ENCODE results near the gene COG5.

COG5 gene

GRCh38 chr7:107322015-107322414 lies 241.7 kb downstream of the COG5 start:
- WGBS (ENCODE audit: extremely low coverage, insufficient coverage, insufficient read length): no CpG with 5 or more reads among the region's 1 CpG

GRCh38 chr7:107321611-107322010 lies 242.1 kb downstream of the COG5 start:
- DNase-seq: no peak
- no peaks in the 10 kb centered on the region for H3K4me1 ChIP-seq (ENCODE audit: control insufficient read depth in 1 of 2, insufficient read depth in 2 of 2, low read length in 2 of 2)
- no peak overlapping the region for H2BK120ac ChIP-seq (ENCODE audit: insufficient read depth, low read length, poor library complexity)
- no peak overlapping the region for H4K91ac ChIP-seq (ENCODE audit: low read depth, low read length)
- no peak overlapping the region for H3K14ac ChIP-seq (ENCODE audit: low read length)
- no peak overlapping the region for H3K4me3 ChIP-seq (ENCODE audit: low read depth, low read length)
- H3K27me3 ChIP-seq (ENCODE audit: insufficient read depth, low read length): no peaks in the 10 kb centered on the region
- no peak overlapping the region for H4K12ac ChIP-seq (ENCODE audit: low read depth, low read length)
- H3K23ac ChIP-seq (ENCODE audit: low read length): no peak overlapping the region
- no peak overlapping the region for H4K8ac ChIP-seq (ENCODE audit: low read depth, low read length)
- H3K9me3 ChIP-seq (ENCODE audit: insufficient read depth, low read depth, low read length): no peaks in the 10 kb centered on the region
- no peak overlapping the region for H2BK12ac ChIP-seq (ENCODE audit: low read length)
- no peak overlapping the region for H2AFZ ChIP-seq (ENCODE audit: insufficient read depth, low read length, poor library complexity)
- no peak overlapping the region for H3K4ac ChIP-seq (ENCODE audit: low read depth, low read length)
- H2AK5ac ChIP-seq (ENCODE audit: low read length): no peak overlapping the region
- no peak overlapping the region for H3K27ac ChIP-seq (ENCODE audit: low read depth, low read length)
- H3K79me2 ChIP-seq (ENCODE audit: control insufficient read depth, insufficient read depth, low read length, poor library complexity): no peaks in the 10 kb centered on the region
- no peaks in the 10 kb centered on the region for H3K79me1 ChIP-seq (ENCODE audit: low read length)
- no peak overlapping the region for H2BK5ac ChIP-seq (ENCODE audit: low read depth, low read length, poor library complexity)
- no peak overlapping the region for H3K4me2 ChIP-seq (ENCODE audit: low read length)
- no peaks in the 10 kb centered on the region for H3K36me3 ChIP-seq (ENCODE audit: control insufficient read depth in 1 of 2, insufficient read depth in 2 of 2, low read length in 2 of 2)
- no peak overlapping the region for H3K18ac ChIP-seq (ENCODE audit: low read length)
- H3K9ac ChIP-seq (ENCODE audit: low read length): no peak overlapping the region
- WGBS (ENCODE audit: extremely low coverage, insufficient coverage, insufficient read length): no CpG with 5 or more reads among the region's 1 CpG

More at GRCh38 chr7:107322015-107322414, 241.7 kb downstream of the COG5 start:
- H3K79me2 ChIP-seq (ENCODE audit: control insufficient read depth, insufficient read depth, low read length, poor library complexity): no peaks in the 10 kb centered on the region
- no peaks in the 10 kb centered on the region for H3K4me1 ChIP-seq (ENCODE audit: control insufficient read depth in 1 of 2, insufficient read depth in 2 of 2, low read length in 2 of 2)
- H3K4me3 ChIP-seq (ENCODE audit: low read depth, low read length): no peak overlapping the region
- H3K23ac ChIP-seq (ENCODE audit: low read length): no peak overlapping the region
- H3K4ac ChIP-seq (ENCODE audit: low read depth, low read length): no peak overlapping the region
- no peak overlapping the region for H2BK5ac ChIP-seq (ENCODE audit: low read depth, low read length, poor library complexity)
- H2AK5ac ChIP-seq (ENCODE audit: low read length): no peak overlapping the region
- no peak overlapping the region for H3K14ac ChIP-seq (ENCODE audit: low read length)
- H3K27me3 ChIP-seq (ENCODE audit: insufficient read depth, low read length): no peaks in the 10 kb centered on the region
- H2BK12ac ChIP-seq (ENCODE audit: low read length): no peak overlapping the region
- no peak overlapping the region for H3K18ac ChIP-seq (ENCODE audit: low read length)
- no peak overlapping the region for H4K8ac ChIP-seq (ENCODE audit: low read depth, low read length)
- H3K9ac ChIP-seq (ENCODE audit: low read length): no peak overlapping the region
- no peak overlapping the region for H3K4me2 ChIP-seq (ENCODE audit: low read length)
- no peaks in the 10 kb centered on the region for H3K79me1 ChIP-seq (ENCODE audit: low read length)
- no peak for DNase-seq
- no peak overlapping the region for H4K91ac ChIP-seq (ENCODE audit: low read depth, low read length)
- H2AFZ ChIP-seq (ENCODE audit: insufficient read depth, low read length, poor library complexity): no peak overlapping the region
- H2BK120ac ChIP-seq (ENCODE audit: insufficient read depth, low read length, poor library complexity): no peak overlapping the region
- no peak overlapping the region for H4K12ac ChIP-seq (ENCODE audit: low read depth, low read length)
- no peak overlapping the region for H3K27ac ChIP-seq (ENCODE audit: low read depth, low read length)
- H3K9me3 ChIP-seq (ENCODE audit: insufficient read depth, low read depth, low read length): no peaks in the 10 kb centered on the region
- no peaks in the 10 kb centered on the region for H3K36me3 ChIP-seq (ENCODE audit: control insufficient read depth in 1 of 2, insufficient read depth in 2 of 2, low read length in 2 of 2)

GRCh38 chr7:107319724-107320228 lies 243.9 kb downstream of the COG5 start:
- Histone ChIP-seq H4K12ac (ENCODE audit: low read depth, low read length) (no peak overlapping the region), H3K4me2 (ENCODE audit: low read length) (no peak overlapping the region), H3K4ac (ENCODE audit: low read depth, low read length) (no peak overlapping the region), H2BK5ac (ENCODE audit: low read depth, low read length, poor library complexity) (no peak overlapping the region), H3K79me1 (ENCODE audit: low read length) (no peaks in the 10 kb centered on the region), H3K9me3 (ENCODE audit: insufficient read depth, low read depth, low read length) (no peaks in the 10 kb centered on the region), H2BK120ac (ENCODE audit: insufficient read depth, low read length, poor library complexity) (no peak overlapping the region), H3K4me1 (ENCODE audit: control insufficient read depth in 1 of 2, insufficient read depth in 2 of 2, low read length in 2 of 2) (no peaks in the 10 kb centered on the region), H3K79me2 (ENCODE audit: control insufficient read depth, insufficient read depth, low read length, poor library complexity) (no peaks in the 10 kb centered on the region), H4K91ac (ENCODE audit: low read depth, low read length) (no peak overlapping the region), H3K14ac (ENCODE audit: low read length) (no peak overlapping the region), H3K9ac (ENCODE audit: low read length) (no peak overlapping the region), H3K27me3 (ENCODE audit: insufficient read depth, low read length) (no peaks in the 10 kb centered on the region), H3K4me3 (ENCODE audit: low read depth, low read length) (no peak overlapping the region), H3K36me3 (ENCODE audit: control insufficient read depth in 1 of 2, insufficient read depth in 2 of 2, low read length in 2 of 2) (no peaks in the 10 kb centered on the region), H2AK5ac (ENCODE audit: low read length) (no peak overlapping the region), H3K27ac (ENCODE audit: low read depth, low read length) (no peak overlapping the region), H3K23ac (ENCODE audit: low read length) (no peak overlapping the region), H3K18ac (ENCODE audit: low read length) (no peak overlapping the region), H4K8ac (ENCODE audit: low read depth, low read length) (no peak overlapping the region), H2BK12ac (ENCODE audit: low read length) (no peak overlapping the region), H2AFZ (ENCODE audit: insufficient read depth, low read length, poor library complexity) (no peak overlapping the region)
- no CpG with 5 or more reads among the region's 2 CpGs for WGBS (ENCODE audit: extremely low coverage, insufficient coverage, insufficient read length)
- no peak for DNase-seq

GRCh38 chr7:107318523-107319160 lies 245.1 kb downstream of the COG5 start:
- no peaks in the 10 kb centered on the region for H3K36me3 ChIP-seq (ENCODE audit: control insufficient read depth in 1 of 2, insufficient read depth in 2 of 2, low read length in 2 of 2)
- no peak overlapping the region for H3K14ac ChIP-seq (ENCODE audit: low read length)
- H3K9me3 ChIP-seq (ENCODE audit: insufficient read depth, low read depth, low read length): no peaks in the 10 kb centered on the region
- no peak for DNase-seq
- H4K8ac ChIP-seq (ENCODE audit: low read depth, low read length): no peak overlapping the region
- H2BK5ac ChIP-seq (ENCODE audit: low read depth, low read length, poor library complexity): no peak overlapping the region
- H3K27ac ChIP-seq (ENCODE audit: low read depth, low read length): no peak overlapping the region
- H2AK5ac ChIP-seq (ENCODE audit: low read length): no peak overlapping the region
- H3K23ac ChIP-seq (ENCODE audit: low read length): no peak overlapping the region
- no peak overlapping the region for H3K4me2 ChIP-seq (ENCODE audit: low read length)
- no peaks in the 10 kb centered on the region for H3K27me3 ChIP-seq (ENCODE audit: insufficient read depth, low read length)
- H2BK120ac ChIP-seq (ENCODE audit: insufficient read depth, low read length, poor library complexity): no peak overlapping the region
- H3K4me1 ChIP-seq (ENCODE audit: control insufficient read depth in 1 of 2, insufficient read depth in 2 of 2, low read length in 2 of 2): no peaks in the 10 kb centered on the region
- no CpG with 5 or more reads among the region's 3 CpGs for WGBS (ENCODE audit: extremely low coverage, insufficient coverage, insufficient read length)
- no peak overlapping the region for H2BK12ac ChIP-seq (ENCODE audit: low read length)
- no peak overlapping the region for H4K12ac ChIP-seq (ENCODE audit: low read depth, low read length)
- no peaks in the 10 kb centered on the region for H3K79me2 ChIP-seq (ENCODE audit: control insufficient read depth, insufficient read depth, low read length, poor library complexity)
- H2AFZ ChIP-seq (ENCODE audit: insufficient read depth, low read length, poor library complexity): no peak overlapping the region
- H3K4me3 ChIP-seq (ENCODE audit: low read depth, low read length): no peak overlapping the region
- H3K4ac ChIP-seq (ENCODE audit: low read depth, low read length): no peak overlapping the region
- no peak overlapping the region for H3K9ac ChIP-seq (ENCODE audit: low read length)
- no peak overlapping the region for H4K91ac ChIP-seq (ENCODE audit: low read depth, low read length)
- no peak overlapping the region for H3K18ac ChIP-seq (ENCODE audit: low read length)
- H3K79me1 ChIP-seq (ENCODE audit: low read length): no peaks in the 10 kb centered on the region
